Endodermal cell (in vitro differentiated cells): ENCODE measurements around the gene SCOC. TPM values are rescaled to one million over a fixed set of nuclear protein-coding genes. Genes with fewer than 3 reads are reported as not detected.

Experiments
- DNase-seq: peaks from one replicate; pipeline ENCODE4 v3.0.0-alpha.2; 2017
- H3K27ac ChIP-seq: 2 replicates; pipeline ENCODE4 v1.5.1; 2013; ENCODE audit warnings: mild to moderate bottlenecking, low read depth, low read length, moderate library complexity
- H3K27me3 ChIP-seq: 2 replicates; pipeline ENCODE4 v1.6.1; 2013; ENCODE audit warnings: mild to moderate bottlenecking, low read length, moderate library complexity; ENCODE audit not compliant: insufficient read depth, control insufficient read depth, poor library complexity, severe bottlenecking
- H3K36me3 ChIP-seq: 2 replicates; pipeline ENCODE4 v1.7.0; 2013; ENCODE audit warnings: mild to moderate bottlenecking, low read length, moderate library complexity; ENCODE audit not compliant: control insufficient read depth, insufficient read depth
- H3K4me1 ChIP-seq: one replicate; pipeline ENCODE4 v1.7.0; 2013; ENCODE audit warnings: low read length; ENCODE audit not compliant: control insufficient read depth, insufficient read depth
- H3K4me3 ChIP-seq: 2 replicates; pipeline ENCODE4 v1.5.1; 2013; ENCODE audit warnings: mild to moderate bottlenecking, low read length, moderate library complexity
- H3K9ac ChIP-seq: 2 replicates; pipeline ENCODE4 v1.6.1; 2013; ENCODE audit warnings: mild to moderate bottlenecking, low read length, moderate library complexity; ENCODE audit not compliant: poor library complexity, severe bottlenecking; ENCODE audit errors: extremely low read depth
- H3K9me3 ChIP-seq: 2 replicates; pipeline ENCODE4 v1.6.1; 2013; ENCODE audit warnings: mild to moderate bottlenecking, low read length, moderate library complexity; ENCODE audit not compliant: control insufficient read depth
- H3K27ac Mint-ChIP-seq: 2 replicates; pipeline ENCODE4 v1.8.0; 2020; ENCODE audit warnings: mixed read lengths
- H3K27me3 Mint-ChIP-seq: 2 replicates; pipeline ENCODE4 v1.8.0; 2021; ENCODE audit warnings: mild to moderate bottlenecking, mixed read lengths; ENCODE audit not compliant: insufficient read depth
- H3K36me3 Mint-ChIP-seq: 2 replicates; pipeline ENCODE4 v1.8.0; 2020; ENCODE audit warnings: low read depth, mixed read lengths
- H3K4me1 Mint-ChIP-seq: 2 replicates; pipeline ENCODE4 v1.8.0; 2020; ENCODE audit warnings: mixed read lengths
- H3K4me3 Mint-ChIP-seq: 2 replicates; pipeline ENCODE4 v1.8.0; 2020; ENCODE audit warnings: mild to moderate bottlenecking, moderate library complexity, mixed read lengths
- H3K9me3 Mint-ChIP-seq: 2 replicates; pipeline ENCODE4 v1.8.0; 2020; ENCODE audit warnings: mild to moderate bottlenecking, mixed read lengths
- WGBS, 2 experiments: methylation state at CpG; one replicate each; pipeline versions ENCODE4 v1.1.5 to v1.1.7; 2013; ENCODE audit warnings: missing lambda C conversion rate in 2 of 2, mixed read lengths in 1 of 2; ENCODE audit not compliant: insufficient coverage in 1 of 2, insufficient read length in 1 of 2; 5-methylcytosine and 5-hydroxymethylcytosine counted together
- total RNA-seq, 2 donors: library from RNA; stranded (reverse); fragmentation: NEBNext Ultra II Directional in 1 of 2; extraction: Animal tissue kit (Norgen Biotek cat#: 25700) in 1 of 2; gene quantifications; 2 replicates in 1 of 2; 3 replicates in 1 of 2; pipeline ENCODE4 v1.2.1, GENCODE V29; 2021
- TF ChIP-seq, protein P1 (sequence below): fragments of 200-600 bp; sonication (generic); conservative IDR thresholded peaks from 2 replicates; pipeline ENCODE4 v1.5.0; 2021; ENCODE audit warnings: antibody characterized with exemption, mild to moderate bottlenecking

SCOC gene
- total RNA-seq, 2 donors from 2014 or later, result 60.8 to 79.9 TPM

DNA sequence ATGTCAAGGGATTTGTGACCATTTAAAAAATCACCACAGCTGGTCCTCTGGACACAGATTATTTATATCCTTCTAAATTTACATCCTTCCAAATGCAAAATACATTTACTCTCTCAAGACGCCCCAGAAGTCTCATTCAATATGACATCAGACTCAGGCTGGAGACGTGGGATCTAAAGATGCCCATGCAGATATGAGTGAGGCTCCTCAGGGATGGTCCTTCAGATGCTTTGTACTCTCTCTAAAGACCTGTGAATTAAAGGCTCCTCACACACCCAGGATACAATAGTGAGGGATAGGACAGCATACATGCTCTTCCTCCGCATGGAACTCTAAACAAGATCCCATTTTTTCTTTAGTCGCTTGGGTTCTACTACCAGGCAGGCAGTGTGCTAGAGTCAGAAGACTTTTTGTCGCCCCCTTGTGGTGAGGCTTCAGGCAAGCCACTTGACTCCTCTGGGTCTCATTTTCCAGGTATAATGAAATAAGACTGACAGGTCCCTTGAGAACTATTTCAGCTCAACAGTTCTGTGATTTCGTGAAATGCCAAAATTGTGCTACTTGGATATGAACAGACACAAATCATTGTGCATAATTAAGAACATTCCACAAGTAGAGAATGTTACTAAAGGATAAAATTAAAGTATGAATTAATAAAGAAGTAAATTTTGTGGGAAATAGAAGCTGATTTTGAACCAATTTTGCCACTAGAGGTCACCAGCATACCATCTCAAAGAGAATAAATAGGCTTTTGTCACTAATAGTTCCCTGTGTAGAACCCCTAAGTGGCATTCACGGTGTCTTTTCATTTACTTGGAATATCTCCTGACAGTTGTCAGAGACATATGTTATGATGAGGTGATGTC lies 13.7 kb upstream of the SCOC start:
- Histone ChIP-seq H3K9ac (no peak overlapping the region), H3K36me3 (no peaks in the 10 kb centered on the region), H3K4me1 (peaks cover 6% of the 10 kb centered on the region), H3K4me3 (no peak overlapping the region), H3K9me3 (no peaks in the 10 kb centered on the region), H3K27ac (no peak overlapping the region), H3K27me3 (no peaks in the 10 kb centered on the region)
- TF ChIP-seq, protein P1, sequence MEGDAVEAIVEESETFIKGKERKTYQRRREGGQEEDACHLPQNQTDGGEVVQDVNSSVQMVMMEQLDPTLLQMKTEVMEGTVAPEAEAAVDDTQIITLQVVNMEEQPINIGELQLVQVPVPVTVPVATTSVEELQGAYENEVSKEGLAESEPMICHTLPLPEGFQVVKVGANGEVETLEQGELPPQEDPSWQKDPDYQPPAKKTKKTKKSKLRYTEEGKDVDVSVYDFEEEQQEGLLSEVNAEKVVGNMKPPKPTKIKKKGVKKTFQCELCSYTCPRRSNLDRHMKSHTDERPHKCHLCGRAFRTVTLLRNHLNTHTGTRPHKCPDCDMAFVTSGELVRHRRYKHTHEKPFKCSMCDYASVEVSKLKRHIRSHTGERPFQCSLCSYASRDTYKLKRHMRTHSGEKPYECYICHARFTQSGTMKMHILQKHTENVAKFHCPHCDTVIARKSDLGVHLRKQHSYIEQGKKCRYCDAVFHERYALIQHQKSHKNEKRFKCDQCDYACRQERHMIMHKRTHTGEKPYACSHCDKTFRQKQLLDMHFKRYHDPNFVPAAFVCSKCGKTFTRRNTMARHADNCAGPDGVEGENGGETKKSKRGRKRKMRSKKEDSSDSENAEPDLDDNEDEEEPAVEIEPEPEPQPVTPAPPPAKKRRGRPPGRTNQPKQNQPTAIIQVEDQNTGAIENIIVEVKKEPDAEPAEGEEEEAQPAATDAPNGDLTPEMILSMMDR, result peak; percentile 97
- peaks cover 29% of the 10 kb centered on the region for H3K4me1 Mint-ChIP-seq
- no peaks in the 10 kb centered on the region for H3K9me3 Mint-ChIP-seq
- peaks cover 14% of the 10 kb centered on the region for H3K27me3 Mint-ChIP-seq
- DNase-seq, result peak; percentile 96
- WGBS, 2 experiments, result 24 to 52% methylated on average over 4 to 7 of the region's 7 CpGs
- H3K4me3 Mint-ChIP-seq, result no peak overlapping the region
- no peak overlapping the region for H3K27ac Mint-ChIP-seq
- no peaks in the 10 kb centered on the region for H3K36me3 Mint-ChIP-seq

DNA sequence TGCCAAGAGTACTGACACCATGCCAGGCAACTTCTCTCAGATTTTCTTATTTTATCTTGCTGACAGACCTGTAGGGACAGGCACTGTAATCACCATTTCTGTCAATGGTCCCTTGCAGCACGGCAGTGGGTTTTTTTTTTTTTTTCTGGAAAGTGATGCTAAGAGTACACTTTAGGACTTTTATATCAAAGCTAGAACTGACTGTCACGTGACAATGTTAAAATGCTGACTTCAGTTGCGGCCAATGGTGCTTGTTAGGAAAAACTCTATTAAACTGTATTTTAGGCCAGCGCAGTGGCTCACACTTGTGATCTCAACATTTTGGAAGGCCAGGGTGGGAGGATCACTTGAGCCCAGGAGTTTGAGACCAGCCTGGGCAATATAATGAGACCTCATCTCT lies 12.3 kb upstream of the SCOC start:
- no peak for DNase-seq
- Histone ChIP-seq H3K27ac (no peak overlapping the region), H3K4me1 (peaks cover 6% of the 10 kb centered on the region), H3K36me3 (no peaks in the 10 kb centered on the region), H3K4me3 (no peak overlapping the region), H3K9ac (no peak overlapping the region), H3K9me3 (no peaks in the 10 kb centered on the region), H3K27me3 (peaks cover 5% of the 10 kb centered on the region)
- H3K4me1 Mint-ChIP-seq, result peaks cover 29% of the 10 kb centered on the region
- H3K36me3 Mint-ChIP-seq, result no peaks in the 10 kb centered on the region
- no peak overlapping the region for H3K4me3 Mint-ChIP-seq
- 96 to 100% methylated on average over 2 to 4 of the region's 4 CpGs for WGBS, 2 experiments
- TF ChIP-seq, protein P1, result no peak
- H3K27ac Mint-ChIP-seq, result no peak overlapping the region
- H3K27me3 Mint-ChIP-seq, result peaks cover 25% of the 10 kb centered on the region
- no peaks in the 10 kb centered on the region for H3K9me3 Mint-ChIP-seq

DNA sequence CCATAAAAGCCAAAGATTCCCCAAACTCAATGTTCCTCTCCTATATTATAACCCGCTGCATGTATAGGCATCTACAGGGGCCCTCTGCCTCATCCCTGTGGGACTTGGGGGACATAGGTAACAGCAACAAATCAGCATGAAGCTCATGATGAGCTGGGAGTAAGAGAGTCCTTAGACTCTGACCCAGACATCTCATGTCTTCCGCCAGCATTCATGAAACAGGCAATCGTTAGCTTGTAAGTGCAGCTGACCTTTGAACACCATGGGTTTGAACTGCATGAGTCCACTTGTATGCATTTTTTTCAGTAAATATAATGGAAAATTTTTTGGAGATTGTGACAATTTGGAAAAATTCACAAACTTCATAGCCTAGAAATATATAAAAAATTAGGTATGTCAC lies 10.4 kb upstream of the SCOC start:
- no peak overlapping the region for H3K9ac ChIP-seq
- H3K27me3 Mint-ChIP-seq, result peaks cover 34% of the 10 kb centered on the region
- no peaks in the 10 kb centered on the region for H3K9me3 ChIP-seq
- H3K27ac Mint-ChIP-seq, result no peak overlapping the region
- peaks cover 6% of the 10 kb centered on the region for H3K4me1 ChIP-seq
- H3K4me3 ChIP-seq, result no peak overlapping the region
- H3K36me3 Mint-ChIP-seq, result no peaks in the 10 kb centered on the region
- WGBS, 2 experiments, result 89 to 94% methylated on average over 2 to 3 of the region's 3 CpGs
- H3K36me3 ChIP-seq, result no peaks in the 10 kb centered on the region
- H3K9me3 Mint-ChIP-seq, result no peaks in the 10 kb centered on the region
- H3K27ac ChIP-seq, result no peak overlapping the region
- peaks cover 6% of the 10 kb centered on the region for H3K27me3 ChIP-seq
- TF ChIP-seq, protein P1, result no peak
- peaks cover 17% of the 10 kb centered on the region for H3K4me1 Mint-ChIP-seq
- DNase-seq, result no peak
- H3K4me3 Mint-ChIP-seq, result no peak overlapping the region
